IPS DF 4.7 (cell line): ENCODE measurements around the gene RNF169.
"Not testable (repeated sequence)": the region's sequence is repeated elsewhere in the genome, so short reads cannot be mapped to it uniquely, and the experiment has no call there.

ENCODE experiments used
- DNase-seq: peaks from one replicate; pipeline ENCODE4 v3.0.0-alpha.2; 2013; ENCODE audit warnings: low spot score; ENCODE audit errors: extremely low read depth

Gene RNF169

DNA sequence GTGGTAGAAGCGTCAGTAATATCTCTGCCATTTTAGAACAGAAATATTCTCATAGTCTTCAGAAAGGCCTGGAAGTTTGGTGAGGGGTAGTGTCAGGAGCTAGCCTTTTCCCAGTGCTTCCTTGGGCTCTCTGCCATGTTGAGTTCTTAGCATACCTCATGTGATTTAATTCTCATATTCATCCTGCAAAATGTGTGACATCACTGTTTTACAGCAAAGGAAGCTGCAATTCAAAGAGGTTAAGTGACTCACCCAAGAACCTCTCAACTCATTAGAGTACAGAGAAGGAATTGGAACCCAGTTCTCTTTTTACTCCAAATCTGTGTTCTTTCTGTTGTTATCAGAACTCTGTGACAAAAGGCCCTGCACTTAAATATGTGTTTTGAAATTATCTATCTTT, 72.1 kb downstream of the RNF169 start:
- DNase-seq = no peak

DNA sequence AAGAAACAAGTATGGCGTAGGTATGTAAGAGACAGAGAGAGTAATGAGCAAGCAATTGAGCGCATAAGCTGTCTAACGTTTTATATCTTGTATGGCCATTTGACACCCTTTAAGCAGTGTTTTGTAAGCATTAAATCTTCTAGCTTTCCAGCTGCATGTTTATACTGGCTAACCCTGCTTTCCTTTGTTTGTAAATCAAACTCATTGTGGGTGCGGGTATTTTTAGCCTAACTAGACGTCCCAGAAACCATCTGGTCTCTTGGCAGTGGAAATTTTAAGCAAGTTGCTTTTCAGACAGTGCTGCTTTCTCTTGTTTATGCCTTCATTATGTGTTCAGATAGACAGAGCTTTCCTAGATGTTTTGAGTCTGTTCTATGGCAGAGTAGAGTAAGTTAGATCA, 73.5 kb downstream of the RNF169 start:
- no peak for DNase-seq

DNA sequence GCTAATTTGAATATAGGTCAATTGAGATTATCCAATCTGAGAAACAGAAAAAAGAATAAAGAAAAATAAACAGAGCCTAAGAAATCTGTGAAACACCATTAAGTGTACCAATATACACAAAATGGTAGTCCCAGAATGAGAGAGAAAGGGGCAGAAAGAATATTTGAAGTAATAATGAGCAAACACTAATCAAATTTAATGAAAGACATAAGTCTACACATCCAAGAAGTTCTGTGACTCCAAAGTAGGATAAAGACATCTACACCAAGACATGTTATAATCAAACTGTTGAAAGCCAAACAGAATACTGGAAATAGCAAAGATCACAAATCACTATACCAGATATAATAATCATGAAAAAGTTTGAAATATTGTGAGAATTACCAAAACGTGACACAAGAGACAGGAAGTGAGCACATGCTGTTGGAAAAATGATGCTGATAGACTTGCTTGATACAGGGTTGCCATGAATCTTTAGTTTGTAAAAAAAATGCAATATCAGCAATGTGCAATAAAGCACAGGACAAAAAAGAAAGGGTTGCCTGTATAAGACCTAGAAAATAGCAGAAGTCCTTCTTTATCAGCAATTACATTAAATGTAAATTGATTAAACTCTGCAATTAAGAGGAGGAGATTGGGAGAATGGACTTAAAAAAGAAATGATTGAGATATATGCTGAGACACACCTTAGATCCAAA, 75.8 kb downstream of the RNF169 start:
- DNase-seq = no peak

DNA sequence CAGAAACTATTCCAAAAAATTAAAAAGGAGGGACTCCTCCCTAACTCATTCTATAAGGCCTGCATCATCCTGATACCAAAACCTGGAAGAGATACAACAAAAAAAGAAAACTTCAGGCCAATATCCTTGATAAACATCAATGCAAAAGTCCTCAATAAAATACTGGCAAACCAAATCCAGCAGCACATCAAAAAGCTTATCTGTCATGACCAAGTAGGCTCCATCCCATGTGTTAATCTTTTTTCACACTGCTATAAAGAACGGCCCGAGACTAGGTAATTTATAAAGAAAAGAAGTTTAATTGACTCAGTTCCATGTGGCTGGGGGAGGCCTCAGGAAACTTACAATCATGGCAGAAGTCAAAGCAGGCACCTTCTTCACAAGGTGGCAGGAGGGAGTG, 76.9 kb downstream of the RNF169 start:
- DNase-seq = not testable (repeated sequence)

DNA sequence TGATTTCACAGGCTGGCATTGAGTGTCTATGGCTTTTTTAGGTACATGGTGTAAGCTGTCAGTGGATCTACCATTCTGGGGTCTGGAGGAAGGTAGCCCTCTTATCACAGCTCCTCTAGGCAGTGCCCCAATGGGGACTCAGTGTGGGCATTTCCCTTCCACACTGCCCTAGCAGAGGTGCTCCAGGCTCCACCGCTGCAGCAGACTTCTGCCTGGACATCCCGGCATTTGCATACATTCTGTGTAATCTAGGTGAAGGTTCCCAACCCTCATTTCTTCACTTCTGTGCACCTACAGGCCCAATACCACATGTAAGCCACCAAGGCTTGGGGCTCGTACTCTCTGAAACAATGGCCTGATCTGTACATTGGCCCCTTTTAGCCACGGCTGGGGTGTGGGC, 78.3 kb downstream of the RNF169 start:
- DNase-seq = no peak

DNA sequence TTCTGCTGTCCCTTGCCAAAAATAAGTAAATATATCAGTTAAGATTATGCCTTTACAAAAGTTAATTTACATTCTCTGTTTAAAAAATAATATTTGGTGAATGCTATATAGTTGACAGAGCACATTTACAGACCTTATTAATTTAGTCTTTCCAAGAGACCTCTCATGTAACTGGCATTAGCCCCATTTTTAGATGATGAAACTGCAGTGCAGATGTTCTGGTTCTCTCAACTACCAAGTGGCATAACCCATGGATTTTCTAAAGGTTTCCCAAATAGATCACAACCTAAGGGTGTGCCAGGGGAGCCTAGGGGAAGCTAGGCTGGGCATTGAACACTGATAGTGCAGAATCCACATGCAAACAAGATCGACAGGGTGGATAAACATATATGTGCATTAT, 88.5 kb downstream of the RNF169 start:
- no peak for DNase-seq

DNA sequence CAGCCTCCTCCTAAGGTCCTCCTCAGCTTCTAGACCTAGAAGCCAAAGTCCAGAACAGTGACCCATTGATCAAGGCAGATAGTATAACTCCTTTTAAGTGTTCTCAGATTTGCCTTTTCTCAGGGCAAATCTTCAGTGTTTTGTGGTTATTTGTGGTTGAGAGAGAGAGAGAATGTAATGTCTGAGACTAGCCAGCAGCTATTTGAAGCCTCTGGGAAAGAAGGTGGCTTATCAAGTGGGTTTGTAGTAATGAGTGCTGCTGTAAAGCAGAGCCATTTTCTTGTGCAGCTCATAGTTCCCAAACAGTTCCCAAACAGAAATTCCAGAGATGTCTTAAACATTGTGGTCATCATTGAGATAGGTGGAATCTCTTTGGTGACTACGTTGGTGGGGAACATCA, 89.5 kb downstream of the RNF169 start:
- DNase-seq = no peak

DNA sequence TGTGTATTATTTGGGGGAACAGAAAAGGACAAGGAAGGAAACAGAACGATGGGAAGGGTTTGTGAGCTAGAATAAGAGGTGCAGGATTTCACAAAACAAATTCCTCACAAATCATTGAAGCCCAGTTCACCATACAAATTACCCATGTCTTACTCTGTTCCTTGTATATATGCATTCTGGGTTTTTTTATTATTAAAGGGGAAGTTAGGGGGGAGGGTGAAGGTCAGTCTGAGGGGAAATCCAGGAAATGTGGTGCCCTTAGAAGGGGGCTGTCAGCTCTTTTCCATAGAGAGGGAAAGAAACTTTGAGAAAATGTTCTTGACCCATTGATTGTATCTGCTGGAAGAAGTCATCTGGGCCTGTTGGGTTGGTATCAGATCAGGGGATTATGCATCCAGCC, 90.8 kb downstream of the RNF169 start:
- DNase-seq = no peak

DNA sequence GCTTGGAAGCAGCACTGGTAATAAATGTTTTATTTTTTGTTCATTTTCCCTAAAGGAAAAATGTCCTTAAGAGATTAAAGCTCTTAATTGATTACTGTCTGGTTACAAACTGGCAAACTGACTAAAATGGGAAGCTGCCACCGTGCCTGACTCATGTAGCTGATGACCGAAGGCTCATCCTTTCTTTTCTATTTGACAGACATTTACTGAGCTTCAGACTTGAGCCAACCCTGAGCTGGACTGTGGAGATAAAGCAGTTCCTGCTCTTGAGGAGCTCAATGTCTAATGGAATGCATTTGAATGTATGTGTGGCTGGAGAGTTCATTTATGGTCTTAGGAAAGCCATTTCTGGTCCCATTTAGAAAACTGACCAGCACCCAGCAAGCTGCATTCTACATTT, 91.3 kb downstream of the RNF169 start:
- DNase-seq = no peak

DNA sequence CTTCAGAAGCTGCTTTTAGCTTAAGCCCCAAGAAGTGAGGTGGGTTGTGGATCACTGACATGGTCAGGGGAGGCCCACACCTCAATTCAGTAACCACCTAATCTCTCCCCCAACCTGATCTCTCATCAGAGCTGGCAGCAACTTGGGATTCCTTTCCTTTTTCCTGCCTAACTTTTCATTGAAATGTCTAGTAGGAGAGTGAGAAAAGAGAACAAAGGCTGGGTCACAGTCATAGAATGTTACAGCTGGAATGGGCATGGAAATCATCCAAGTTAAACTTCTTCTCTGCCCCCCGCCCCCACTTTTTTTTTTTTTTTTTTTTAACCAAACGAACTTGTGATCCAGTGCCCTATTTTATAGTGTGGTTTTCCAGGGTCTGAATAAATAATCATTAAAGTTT, 91.8 kb downstream of the RNF169 start:
- DNase-seq = no peak

DNA sequence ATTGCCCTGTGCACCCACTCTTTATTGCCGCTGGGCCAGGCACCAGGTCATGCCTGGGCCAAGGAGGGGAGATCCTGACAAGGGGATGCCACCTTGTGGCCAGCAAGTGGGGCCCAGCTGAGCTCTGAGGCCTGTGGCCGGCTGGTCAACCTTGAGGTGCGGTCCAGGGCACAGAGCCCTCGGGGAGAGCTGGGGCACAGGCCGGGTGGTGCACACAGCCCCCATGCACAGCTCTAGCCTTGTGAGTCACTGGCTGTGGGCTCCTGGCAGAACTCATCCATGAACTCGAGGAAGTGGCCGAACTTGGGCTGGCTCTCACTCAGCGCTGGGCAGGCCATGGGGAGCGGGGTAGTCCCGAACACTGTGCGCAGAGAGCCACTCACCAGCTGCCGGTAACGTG, 94.3 kb downstream of the RNF169 start:
- DNase-seq = no peak

DNA sequence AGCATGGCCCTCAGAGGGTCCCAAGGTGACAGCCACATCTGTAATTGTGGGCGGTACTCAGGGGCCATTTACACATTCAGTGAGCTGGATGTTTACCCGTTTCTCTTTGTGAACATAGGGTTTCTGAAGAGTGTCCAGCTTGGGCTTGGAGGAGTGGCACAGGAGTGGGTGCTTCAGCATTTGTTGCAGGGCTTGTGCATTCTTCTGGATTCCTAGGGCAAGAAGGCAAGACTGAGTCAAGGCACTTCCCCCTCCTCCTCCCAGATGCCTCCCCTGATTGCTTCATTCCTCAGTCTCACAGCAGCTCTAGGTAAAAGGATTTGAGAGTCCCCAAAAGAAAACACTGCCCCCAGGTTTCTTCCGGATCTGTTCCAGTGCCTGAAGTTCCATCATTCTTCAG, 95.4 kb downstream of the RNF169 start:
- DNase-seq = no peak

DNA sequence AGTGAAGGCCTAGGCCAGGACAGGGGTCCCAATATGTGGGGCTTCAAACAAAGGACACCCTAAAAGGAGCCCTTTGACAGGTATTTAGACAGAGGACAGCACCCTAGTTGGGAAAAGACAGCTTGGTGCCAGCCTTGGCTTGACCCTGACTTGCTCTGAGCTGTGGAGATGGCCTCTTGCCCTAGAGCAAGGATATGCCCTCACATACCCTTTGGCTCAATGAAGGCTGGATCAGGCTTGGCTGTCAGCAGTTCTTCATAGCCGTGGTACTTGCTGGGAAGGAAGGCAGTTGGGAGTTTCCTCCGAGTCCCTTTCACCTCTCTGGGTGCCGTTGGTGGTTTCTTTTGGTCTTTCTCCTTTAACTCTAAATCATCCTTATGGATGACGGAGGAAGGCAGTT, 96.2 kb downstream of the RNF169 start:
- no peak for DNase-seq

DNA sequence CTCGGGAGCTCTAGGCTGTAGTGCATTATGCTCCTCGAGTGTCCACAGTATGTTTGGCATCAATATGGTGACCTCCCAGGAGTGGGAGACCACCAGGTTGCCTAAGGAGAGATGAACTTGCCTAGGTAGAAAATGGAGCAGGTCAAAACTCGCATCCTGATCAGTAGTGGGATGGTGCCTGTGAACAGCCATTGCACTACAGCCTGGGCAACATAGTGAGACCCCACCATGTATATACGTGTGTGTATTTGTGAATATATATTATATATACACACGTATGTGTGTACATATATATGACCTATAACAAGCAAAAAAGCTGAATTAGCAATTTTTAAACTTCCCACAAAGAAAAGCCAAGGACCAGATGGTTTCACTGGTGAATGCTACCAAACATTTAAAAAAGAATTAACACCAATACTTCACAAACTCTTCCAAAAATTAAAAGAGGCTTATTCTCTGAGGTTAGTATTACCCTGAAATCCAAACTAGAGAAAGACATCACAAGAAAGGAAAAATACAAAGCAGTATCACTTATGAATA, 97.4 kb downstream of the RNF169 start:
- no peak for DNase-seq

DNA sequence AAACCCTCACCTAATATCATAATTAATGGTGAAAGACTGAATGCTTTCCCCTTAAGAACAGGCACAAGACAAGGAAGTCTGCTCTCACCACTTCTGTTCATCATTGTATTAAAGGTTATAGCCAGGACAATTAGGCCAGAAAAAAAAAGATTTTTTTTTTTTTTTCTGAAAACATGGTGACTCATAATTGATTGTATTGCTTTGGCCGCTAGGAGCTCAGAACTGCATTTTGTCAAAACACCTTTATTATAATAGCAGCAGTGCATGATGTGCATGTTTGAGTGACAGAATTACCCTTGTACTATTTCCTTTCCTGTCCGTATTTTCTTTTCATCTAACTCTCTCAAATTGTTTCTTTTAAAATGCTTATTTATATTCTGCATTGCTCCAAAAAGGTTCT, 98.1 kb downstream of the RNF169 start:
- DNase-seq = no peak

DNA sequence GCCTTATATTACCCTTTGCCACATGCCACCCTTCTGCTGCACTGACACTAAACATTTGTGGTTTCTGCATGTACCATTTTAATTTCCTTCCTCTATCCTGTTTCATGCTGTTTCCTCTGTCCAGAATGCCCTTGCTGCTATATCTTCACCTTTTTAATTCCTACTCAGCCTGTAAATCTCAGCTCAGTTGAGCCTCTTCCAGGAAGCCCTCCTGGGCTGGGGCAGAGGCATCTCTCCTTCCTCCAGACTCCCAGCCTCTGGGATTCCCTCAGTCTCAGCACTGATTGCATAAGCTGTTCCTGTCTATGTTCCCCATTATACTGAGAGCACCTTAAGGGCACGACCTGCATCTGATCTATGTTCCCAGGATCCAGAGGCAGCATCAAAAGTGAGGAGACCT, 98.7 kb downstream of the RNF169 start:
- DNase-seq = no peak

DNA sequence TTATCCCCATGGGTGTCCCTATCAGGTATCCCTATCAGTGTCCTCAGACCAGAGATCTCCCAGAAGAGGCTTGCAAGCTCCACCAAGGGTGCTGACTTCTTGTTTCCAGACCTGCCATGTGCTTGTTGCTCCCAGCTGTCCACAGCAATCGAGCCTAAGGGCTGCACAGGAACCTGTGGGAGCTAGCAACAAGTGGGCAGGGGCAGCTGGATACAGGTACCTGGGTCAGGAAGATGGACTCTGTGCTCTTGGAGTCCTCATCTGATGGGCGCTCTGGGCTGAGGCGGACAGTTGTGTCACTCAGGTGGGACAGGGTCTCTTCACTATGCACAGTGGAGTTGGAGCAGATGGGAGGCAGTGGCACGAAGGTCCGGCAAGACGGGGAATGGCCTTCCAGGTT, 99.2 kb downstream of the RNF169 start:
- DNase-seq = no peak

DNA sequence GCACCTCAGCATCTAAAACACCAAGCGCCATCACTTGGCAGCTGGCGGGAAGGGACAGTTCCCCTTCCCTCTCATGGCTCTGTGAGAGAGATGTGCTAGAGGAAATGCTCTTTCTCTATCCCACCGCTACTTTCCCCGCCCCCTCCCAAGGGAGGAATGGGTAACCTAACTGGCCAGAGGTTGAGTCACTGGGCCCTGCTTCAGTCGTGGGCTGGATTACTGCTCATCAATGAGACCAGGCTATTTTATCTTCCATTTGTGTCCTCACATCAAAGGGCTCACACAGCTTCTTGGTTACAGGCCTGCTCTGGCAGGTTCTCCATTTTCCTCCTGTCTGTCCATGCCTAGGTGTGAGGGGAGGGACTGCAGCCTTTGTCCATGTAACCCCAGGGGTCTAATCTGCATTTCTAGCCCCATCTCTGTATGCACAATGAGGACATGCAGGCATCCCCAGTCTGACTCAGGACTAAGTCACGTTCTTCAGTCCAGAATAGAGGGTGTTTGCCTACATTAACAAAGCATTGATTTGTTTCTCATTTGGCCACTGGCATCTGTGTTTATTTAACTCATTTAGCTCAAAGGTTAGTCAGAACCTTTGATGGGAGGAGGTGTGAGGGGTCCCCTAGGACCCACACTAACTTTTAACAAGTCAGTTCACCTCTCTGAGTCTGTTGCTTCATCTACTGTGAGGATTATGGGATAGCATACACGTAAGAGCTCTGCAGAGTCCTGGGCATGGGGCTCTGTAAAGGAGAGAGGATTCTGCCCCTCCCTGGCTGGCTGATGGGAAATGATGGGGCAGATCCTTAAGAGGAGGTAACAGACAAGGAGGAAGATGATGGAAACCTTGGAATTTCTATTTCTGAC, 101.1 kb downstream of the RNF169 start:
- peak; percentile 60 for DNase-seq

DNA sequence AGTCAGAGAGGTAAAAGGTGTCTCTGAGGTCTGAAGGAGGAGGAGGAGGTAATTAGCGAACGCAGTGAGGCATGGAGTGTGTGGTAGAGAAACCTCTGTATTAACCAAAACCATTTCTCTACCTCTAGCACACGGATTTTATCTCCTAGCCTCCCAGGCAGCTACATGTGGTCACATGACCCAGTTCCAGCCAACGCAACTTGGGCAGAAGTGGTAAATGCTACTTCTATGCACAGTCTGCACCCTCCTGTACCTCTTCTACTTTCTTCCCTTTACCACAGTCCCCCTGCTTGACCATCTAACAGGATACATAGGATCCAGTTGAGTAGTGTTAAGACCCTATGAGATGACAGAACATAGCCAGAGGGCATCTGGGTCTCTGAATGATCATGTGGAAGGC, 104.6 kb downstream of the RNF169 start:
- DNase-seq = no peak

DNA sequence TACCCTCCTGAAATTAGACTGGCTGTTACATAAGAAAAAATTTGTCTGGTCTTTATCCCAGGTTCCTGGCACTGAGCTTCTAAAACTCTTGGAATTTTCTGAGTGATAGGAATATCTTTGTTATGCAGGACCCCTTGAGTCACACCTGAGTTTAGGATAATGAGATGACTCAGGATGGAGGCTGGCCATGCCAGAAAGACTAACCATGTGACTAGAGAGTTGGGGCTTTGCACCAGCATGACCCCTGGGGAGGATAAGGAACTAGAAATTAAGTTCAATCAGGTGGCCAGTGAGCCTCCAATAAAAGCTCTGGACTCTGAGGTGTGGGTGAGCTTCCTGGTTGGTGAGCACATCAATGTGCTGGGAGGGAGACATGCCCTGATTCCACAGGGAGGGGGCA, 112.1 kb downstream of the RNF169 start:
- DNase-seq = no peak

DNA sequence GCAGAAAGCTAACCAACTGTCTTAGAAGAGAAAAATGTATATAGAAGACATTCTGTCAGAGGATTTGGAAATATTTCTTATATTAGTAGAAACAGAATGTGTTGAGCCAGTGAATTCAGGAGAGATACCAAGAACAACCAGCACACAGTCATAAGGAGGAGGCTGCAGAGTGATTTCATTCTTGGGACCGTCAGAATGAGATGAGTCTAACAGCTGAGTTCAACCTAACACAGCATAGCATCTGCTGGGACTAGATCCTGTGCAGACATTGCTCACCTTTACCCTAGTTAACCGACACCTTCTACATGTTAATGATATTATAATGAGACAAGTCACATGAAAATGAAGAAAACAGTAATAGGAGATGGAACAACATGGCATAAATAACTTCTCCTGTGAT, 114.8 kb downstream of the RNF169 start:
- DNase-seq = no peak

DNA sequence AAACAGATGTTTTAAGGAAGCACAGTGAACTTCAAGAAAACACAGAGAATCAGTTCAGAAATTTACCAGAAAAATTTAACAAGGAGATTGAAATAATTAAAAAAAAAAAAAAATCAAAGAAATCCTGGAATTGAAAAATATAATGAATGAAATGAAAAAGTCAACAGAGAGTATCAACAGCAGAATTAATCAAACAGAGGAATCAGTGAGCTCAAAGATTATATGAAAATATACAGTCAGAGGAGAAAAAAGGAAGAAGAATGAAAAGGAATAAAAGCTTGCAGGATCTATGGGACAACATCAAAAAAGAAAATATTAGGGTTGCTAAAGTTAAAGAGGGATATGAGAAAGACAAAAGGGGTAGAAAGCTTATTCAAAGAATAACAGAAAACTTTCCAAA, 117.9 kb downstream of the RNF169 start:
- DNase-seq = no peak

DNA sequence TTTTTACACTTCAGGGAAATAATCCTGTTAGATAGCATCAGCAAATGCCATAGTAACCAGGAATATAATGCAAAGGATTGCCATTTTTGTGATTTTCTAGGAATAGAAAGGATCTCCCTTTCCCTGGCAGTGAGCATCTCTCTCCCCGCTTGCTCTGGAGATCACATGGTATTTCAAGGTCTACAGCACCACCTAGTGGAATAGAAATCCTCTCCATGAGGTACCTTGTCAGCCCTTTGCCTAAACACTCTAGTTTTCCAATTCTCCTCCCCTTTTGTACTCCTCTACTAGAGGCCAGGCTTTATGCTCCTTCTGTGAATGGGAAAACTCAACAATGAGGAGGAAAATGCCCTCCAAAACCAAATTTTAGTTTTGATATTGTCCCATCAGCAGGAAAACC, 121.8 kb downstream of the RNF169 start:
- DNase-seq = peak; percentile 62
